Measurements from ENCODE around the gene AP2B1.

AP2B1 gene

DNA sequence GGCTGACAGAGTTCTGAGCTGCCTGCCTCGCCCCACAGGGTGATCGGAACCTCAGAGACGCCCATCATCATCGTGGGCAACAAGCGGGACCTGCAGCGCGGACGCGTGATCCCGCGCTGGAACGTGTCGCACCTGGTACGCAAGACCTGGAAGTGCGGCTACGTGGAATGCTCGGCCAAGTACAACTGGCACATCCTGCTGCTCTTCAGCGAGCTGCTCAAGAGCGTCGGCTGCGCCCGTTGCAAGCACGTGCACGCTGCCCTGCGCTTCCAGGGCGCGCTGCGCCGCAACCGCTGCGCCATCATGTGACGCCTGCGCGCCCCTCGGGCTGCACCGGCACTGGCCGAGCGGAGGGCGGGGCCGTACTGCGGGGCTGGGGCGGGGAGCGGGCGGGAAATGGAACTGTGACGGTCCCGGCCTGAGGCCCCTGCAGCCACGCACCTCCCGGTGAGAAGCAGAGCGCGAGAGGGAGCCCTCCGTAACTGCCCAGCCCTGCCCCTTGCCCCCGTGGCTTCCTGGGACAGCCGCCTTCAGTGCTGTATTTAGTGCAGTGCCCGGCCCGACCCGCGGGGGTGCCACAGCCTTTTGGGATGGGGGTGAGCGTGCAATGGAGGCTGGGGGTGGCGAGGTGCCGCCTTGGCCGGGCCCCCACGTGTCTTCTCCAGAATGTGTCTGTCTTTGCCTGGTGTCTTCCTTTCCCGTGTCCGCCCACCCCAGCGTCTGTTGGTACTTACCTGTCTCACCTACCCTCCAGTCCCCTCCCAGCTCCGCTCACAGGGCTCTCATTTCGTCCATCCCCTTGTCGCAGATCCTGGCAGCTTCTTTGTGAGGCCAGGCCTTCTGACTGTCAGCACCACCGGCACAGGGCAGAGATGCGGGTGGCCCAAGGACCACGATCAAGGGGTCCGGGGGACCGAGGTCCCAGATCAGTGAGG, 154.1 kb downstream of the AP2B1 start:
- no peak overlapping the region for H3K4me3 ChIP-seq (ENCODE audit: low read length in 2 of 2)
- H3K9me3 ChIP-seq (ENCODE audit: control insufficient read depth in 2 of 2, low read length in 2 of 2) = no peaks in the 10 kb centered on the region
- H3K27ac ChIP-seq (ENCODE audit: low read depth in 2 of 2, low read length in 2 of 2) = no peak overlapping the region
- H3K36me3 ChIP-seq (ENCODE audit: control insufficient read depth in 2 of 2, insufficient read depth in 2 of 2, low read length in 2 of 2) = no peaks in the 10 kb centered on the region
- H3K27me3 ChIP-seq (ENCODE audit: control insufficient read depth in 2 of 2, insufficient read depth in 2 of 2, low read length in 2 of 2) = peaks cover 13 to 18% of the 10 kb centered on the region in 2 donors
- no peak overlapping the region for H3K9ac ChIP-seq (ENCODE audit: low read depth in 1 of 2, low read length in 2 of 2)
- no peaks in the 10 kb centered on the region for H3K4me1 ChIP-seq (ENCODE audit: control insufficient read depth in 2 of 2, insufficient read depth in 2 of 2, low read length in 2 of 2)

DNA sequence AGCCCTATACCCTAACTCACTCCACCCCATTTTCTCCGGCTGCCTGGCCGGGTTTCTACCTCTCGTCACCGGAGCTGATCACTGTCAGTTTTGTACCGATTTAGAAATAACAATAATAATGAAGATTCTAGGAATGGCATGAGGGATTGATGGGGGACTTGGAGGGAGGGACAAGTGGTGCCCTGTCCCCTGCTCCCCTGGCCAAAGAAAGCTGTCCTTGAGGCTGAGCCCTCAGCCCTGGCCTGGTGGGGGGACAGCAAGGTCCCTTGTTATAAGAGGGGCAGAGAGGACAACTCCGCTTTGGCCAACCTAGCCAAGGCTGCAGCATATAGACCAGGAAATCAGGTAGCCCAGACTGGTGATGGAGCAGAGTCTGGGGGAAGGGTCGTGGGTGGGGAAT, 155.4 kb downstream of the AP2B1 start:
- Histone ChIP-seq H3K27me3 (ENCODE audit: control insufficient read depth in 2 of 2, insufficient read depth in 2 of 2, low read length in 2 of 2) (peaks cover 13 to 20% of the 10 kb centered on the region in 2 donors), H3K4me3 (ENCODE audit: low read length in 2 of 2) (no peak overlapping the region), H3K9ac (ENCODE audit: low read depth in 1 of 2, low read length in 2 of 2) (no peak overlapping the region), H3K27ac (ENCODE audit: low read depth in 2 of 2, low read length in 2 of 2) (no peak overlapping the region), H3K4me1 (ENCODE audit: control insufficient read depth in 2 of 2, insufficient read depth in 2 of 2, low read length in 2 of 2) (no peaks in the 10 kb centered on the region), H3K9me3 (ENCODE audit: control insufficient read depth in 2 of 2, low read length in 2 of 2) (no peaks in the 10 kb centered on the region), H3K36me3 (ENCODE audit: control insufficient read depth in 2 of 2, insufficient read depth in 2 of 2, low read length in 2 of 2) (no peaks in the 10 kb centered on the region)

DNA sequence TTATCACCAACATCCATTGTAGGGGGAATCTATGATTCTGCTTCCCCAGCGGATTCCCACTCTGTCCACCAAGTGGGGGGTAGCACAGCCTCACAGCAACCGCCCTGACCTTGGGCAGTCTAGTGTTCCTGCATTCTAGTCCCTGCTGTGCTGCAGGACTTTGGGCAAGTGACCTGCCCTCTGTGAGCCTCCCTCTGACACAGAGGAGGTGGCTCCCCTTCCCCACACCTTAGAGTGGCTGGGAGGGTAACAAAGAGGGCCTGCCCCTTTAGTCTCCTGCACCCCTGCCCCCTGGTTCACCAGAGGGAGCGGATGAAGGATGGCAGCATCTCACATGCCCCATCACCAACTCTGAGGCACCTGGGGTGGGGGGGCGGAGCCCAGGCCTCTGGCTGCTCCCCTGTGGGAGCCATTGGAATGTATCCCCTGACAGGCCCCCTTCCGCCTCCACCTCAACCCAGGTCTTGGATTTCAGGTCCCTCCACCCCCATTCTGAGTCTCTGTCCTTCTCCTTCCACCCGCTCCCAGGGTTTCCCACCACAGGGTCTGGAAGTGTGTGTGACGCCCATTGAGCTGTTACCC, 155.9 kb downstream of the AP2B1 start:
- Histone ChIP-seq H3K4me1 (ENCODE audit: control insufficient read depth in 2 of 2, insufficient read depth in 2 of 2, low read length in 2 of 2) (no peaks in the 10 kb centered on the region), H3K4me3 (ENCODE audit: low read length in 2 of 2) (no peak overlapping the region), H3K27ac (ENCODE audit: low read depth in 2 of 2, low read length in 2 of 2) (no peak overlapping the region), H3K9me3 (ENCODE audit: control insufficient read depth in 2 of 2, low read length in 2 of 2) (no peaks in the 10 kb centered on the region), H3K36me3 (ENCODE audit: control insufficient read depth in 2 of 2, insufficient read depth in 2 of 2, low read length in 2 of 2) (no peaks in the 10 kb centered on the region), H3K27me3 (ENCODE audit: control insufficient read depth in 2 of 2, insufficient read depth in 2 of 2, low read length in 2 of 2) (peaks cover 13 to 21% of the 10 kb centered on the region in 2 donors), H3K9ac (ENCODE audit: low read depth in 1 of 2, low read length in 2 of 2) (no peak overlapping the region)

- H3K4me3 ChIP-seq (ENCODE audit: low read length in 2 of 2) = no peak overlapping the region
- H3K9me3 ChIP-seq (ENCODE audit: control insufficient read depth in 2 of 2, low read length in 2 of 2) = no peaks in the 10 kb centered on the region
- peaks cover 13 to 24% of the 10 kb centered on the region in 2 donors for H3K27me3 ChIP-seq (ENCODE audit: control insufficient read depth in 2 of 2, insufficient read depth in 2 of 2, low read length in 2 of 2)
- H3K9ac ChIP-seq (ENCODE audit: low read depth in 1 of 2, low read length in 2 of 2) = no peak overlapping the region
- H3K4me1 ChIP-seq (ENCODE audit: control insufficient read depth in 2 of 2, insufficient read depth in 2 of 2, low read length in 2 of 2) = no peaks in the 10 kb centered on the region
- no peaks in the 10 kb centered on the region for H3K36me3 ChIP-seq (ENCODE audit: control insufficient read depth in 2 of 2, insufficient read depth in 2 of 2, low read length in 2 of 2)
- no peak overlapping the region for H3K27ac ChIP-seq (ENCODE audit: low read depth in 2 of 2, low read length in 2 of 2)
Observed at GRCh38 chr17:35743626-35744328, 156.7 kb downstream of the AP2B1 start.

DNA sequence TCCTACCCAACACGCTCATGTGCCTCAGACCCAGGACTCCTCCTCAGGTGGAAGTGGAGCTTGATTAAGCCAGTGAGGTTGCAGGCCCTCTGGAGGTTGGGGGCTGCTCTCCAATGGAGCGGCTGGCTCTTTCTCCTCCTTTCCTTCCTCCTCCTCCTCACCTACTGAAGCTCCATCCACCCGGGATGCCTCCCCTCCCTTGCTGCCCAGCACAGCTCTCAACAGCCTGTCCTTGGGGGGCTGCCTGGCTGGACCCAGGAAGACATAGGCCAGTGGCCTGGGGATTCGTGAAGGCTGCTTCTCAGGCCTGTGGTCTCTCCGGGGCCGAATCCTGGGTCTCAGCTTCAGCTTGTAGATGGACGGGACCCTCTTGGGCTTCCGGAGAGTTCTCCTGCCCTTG, 157.7 kb downstream of the AP2B1 start:
- H3K27me3 ChIP-seq (ENCODE audit: control insufficient read depth in 2 of 2, insufficient read depth in 2 of 2, low read length in 2 of 2) = peaks cover 22 to 30% of the 10 kb centered on the region in 2 donors
- H3K9ac ChIP-seq (ENCODE audit: low read depth in 1 of 2, low read length in 2 of 2) = no peak overlapping the region
- no peaks in the 10 kb centered on the region for H3K4me1 ChIP-seq (ENCODE audit: control insufficient read depth in 2 of 2, insufficient read depth in 2 of 2, low read length in 2 of 2)
- no peak overlapping the region for H3K4me3 ChIP-seq (ENCODE audit: low read length in 2 of 2)
- H3K36me3 ChIP-seq (ENCODE audit: control insufficient read depth in 2 of 2, insufficient read depth in 2 of 2, low read length in 2 of 2) = no peaks in the 10 kb centered on the region
- H3K27ac ChIP-seq (ENCODE audit: low read depth in 2 of 2, low read length in 2 of 2) = no peak overlapping the region
- H3K9me3 ChIP-seq (ENCODE audit: control insufficient read depth in 2 of 2, low read length in 2 of 2) = no peaks in the 10 kb centered on the region

DNA sequence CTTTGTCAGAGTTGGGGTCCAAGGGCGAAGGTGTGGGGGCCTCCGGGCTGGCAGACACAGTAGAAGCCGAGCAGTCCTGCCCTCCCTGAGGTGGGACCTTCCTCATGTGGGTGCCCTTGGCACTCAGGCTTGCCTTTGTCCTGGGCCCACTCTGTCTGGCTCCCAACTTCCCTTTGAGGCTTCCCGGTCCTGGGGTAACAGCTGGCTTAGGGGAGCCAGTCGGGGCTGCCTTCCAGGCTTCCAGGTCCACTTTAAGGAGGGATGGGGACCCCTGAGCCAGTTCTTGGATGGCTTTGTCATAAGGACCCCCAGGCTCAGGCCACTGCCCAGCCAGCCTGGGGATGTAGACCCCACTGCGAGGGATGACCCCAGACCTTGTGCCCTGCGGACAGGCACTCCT, 158.1 kb downstream of the AP2B1 start:
- Histone ChIP-seq H3K4me3 (ENCODE audit: low read length in 2 of 2) (no peak overlapping the region), H3K27ac (ENCODE audit: low read depth in 2 of 2, low read length in 2 of 2) (no peak overlapping the region), H3K9ac (ENCODE audit: low read depth in 1 of 2, low read length in 2 of 2) (no peak overlapping the region), H3K4me1 (ENCODE audit: control insufficient read depth in 2 of 2, insufficient read depth in 2 of 2, low read length in 2 of 2) (no peaks in the 10 kb centered on the region), H3K36me3 (ENCODE audit: control insufficient read depth in 2 of 2, insufficient read depth in 2 of 2, low read length in 2 of 2) (no peaks in the 10 kb centered on the region), H3K9me3 (ENCODE audit: control insufficient read depth in 2 of 2, low read length in 2 of 2) (no peaks in the 10 kb centered on the region), H3K27me3 (ENCODE audit: control insufficient read depth in 2 of 2, insufficient read depth in 2 of 2, low read length in 2 of 2) (peaks cover 23 to 28% of the 10 kb centered on the region in 2 donors)

DNA sequence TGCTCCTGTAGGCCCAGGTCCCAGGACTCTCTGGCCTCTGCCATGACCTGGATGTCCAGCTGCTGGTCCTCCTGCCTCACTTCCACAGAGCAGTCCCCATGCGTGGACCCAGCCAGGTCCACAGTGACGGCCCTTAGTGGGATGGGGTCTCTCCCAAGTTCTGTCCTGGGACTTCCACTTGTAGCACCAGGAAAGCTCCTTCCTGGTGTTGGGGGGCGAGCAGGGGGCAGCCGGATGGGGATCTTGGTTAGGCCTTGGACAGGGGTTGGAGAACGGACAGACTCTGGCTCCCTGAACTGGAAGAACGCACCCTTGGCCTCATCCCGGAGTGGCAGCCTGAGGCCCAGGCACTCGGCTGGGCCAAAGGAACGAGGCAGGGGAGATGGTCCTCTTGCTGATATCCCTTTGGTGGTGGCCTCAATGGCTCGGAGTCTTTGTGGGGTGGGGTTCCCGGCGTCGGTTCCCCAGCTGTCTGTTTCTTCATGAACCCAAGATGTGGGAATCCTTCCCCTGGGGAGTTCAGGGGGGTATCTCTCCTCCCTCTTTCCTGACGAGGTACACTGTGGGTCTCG, 158.7 kb downstream of the AP2B1 start:
- Histone ChIP-seq H3K4me3 (ENCODE audit: low read length in 2 of 2) (no peak overlapping the region), H3K27me3 (ENCODE audit: control insufficient read depth in 2 of 2, insufficient read depth in 2 of 2, low read length in 2 of 2) (peaks cover 22 to 28% of the 10 kb centered on the region in 2 donors), H3K4me1 (ENCODE audit: control insufficient read depth in 2 of 2, insufficient read depth in 2 of 2, low read length in 2 of 2) (no peaks in the 10 kb centered on the region), H3K36me3 (ENCODE audit: control insufficient read depth in 2 of 2, insufficient read depth in 2 of 2, low read length in 2 of 2) (no peaks in the 10 kb centered on the region), H3K27ac (ENCODE audit: low read depth in 2 of 2, low read length in 2 of 2) (no peak overlapping the region), H3K9ac (ENCODE audit: low read depth in 1 of 2, low read length in 2 of 2) (no peak overlapping the region), H3K9me3 (ENCODE audit: control insufficient read depth in 2 of 2, low read length in 2 of 2) (no peaks in the 10 kb centered on the region)

- Histone ChIP-seq H3K27me3 (ENCODE audit: control insufficient read depth in 2 of 2, insufficient read depth in 2 of 2, low read length in 2 of 2) (peaks cover 19 to 26% of the 10 kb centered on the region in 2 donors), H3K36me3 (ENCODE audit: control insufficient read depth in 2 of 2, insufficient read depth in 2 of 2, low read length in 2 of 2) (no peaks in the 10 kb centered on the region), H3K4me3 (ENCODE audit: low read length in 2 of 2) (no peak overlapping the region), H3K4me1 (ENCODE audit: control insufficient read depth in 2 of 2, insufficient read depth in 2 of 2, low read length in 2 of 2) (peaks cover 0 to 3% of the 10 kb centered on the region in 2 donors), H3K9ac (ENCODE audit: low read depth in 1 of 2, low read length in 2 of 2) (no peak overlapping the region), H3K9me3 (ENCODE audit: control insufficient read depth in 2 of 2, low read length in 2 of 2) (no peaks in the 10 kb centered on the region), H3K27ac (ENCODE audit: low read depth in 2 of 2, low read length in 2 of 2) (no peak overlapping the region)
Observed at GRCh38 chr17:35747540-35748017, 160.5 kb downstream of the AP2B1 start.

DNA sequence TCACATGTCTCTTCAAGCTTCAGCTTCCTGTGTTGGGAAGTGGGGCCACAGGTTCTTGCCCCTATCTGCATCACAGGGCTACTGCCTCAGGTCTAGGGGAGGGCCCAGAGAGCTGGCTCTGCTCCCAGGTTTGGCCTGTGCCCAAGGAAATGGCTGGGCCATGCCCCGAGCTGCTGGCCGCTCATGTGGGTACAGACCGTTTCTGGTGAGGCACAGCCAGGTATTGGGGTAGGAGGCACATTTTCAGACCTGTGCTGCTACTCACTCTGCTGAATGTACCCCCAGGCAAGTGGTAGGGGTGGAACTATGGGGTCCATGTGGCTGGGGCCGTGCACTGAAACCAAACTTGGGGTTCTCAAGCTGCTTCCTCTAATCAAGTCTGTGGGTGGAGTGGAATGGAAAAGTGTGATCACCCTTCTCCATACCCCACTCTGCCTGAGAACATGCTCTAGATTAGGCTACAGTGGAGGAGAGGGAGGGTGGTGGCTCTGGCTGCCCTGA, 161.3 kb downstream of the AP2B1 start:
- Histone ChIP-seq H3K9me3 (ENCODE audit: control insufficient read depth in 2 of 2, low read length in 2 of 2) (no peaks in the 10 kb centered on the region), H3K27ac (ENCODE audit: low read depth in 2 of 2, low read length in 2 of 2) (no peak overlapping the region), H3K4me3 (ENCODE audit: low read length in 2 of 2) (no peak overlapping the region), H3K36me3 (ENCODE audit: control insufficient read depth in 2 of 2, insufficient read depth in 2 of 2, low read length in 2 of 2) (no peaks in the 10 kb centered on the region), H3K4me1 (ENCODE audit: control insufficient read depth in 2 of 2, insufficient read depth in 2 of 2, low read length in 2 of 2) (peaks cover 0 to 6% of the 10 kb centered on the region in 2 donors), H3K27me3 (ENCODE audit: control insufficient read depth in 2 of 2, insufficient read depth in 2 of 2, low read length in 2 of 2) (peaks cover 19 to 26% of the 10 kb centered on the region in 2 donors), H3K9ac (ENCODE audit: low read depth in 1 of 2, low read length in 2 of 2) (no peak overlapping the region)
